Tibial artery (tissue), 4 donors: ENCODE data around the gene MAN1C1.
A peak's percentile ranks its signal among the peaks of the same experiment; 100 is the strongest.

Experiments
- DNase-seq, 2 donors: peaks; one replicate each; pipeline ENCODE4 v3.0.0-alpha.2; 2019
- H3K27ac ChIP-seq, 2 donors: fragments of 200-600 bp; sonication (generic) in 1 of 2; 1 replicate in 1 of 2; 2 replicates in 1 of 2; pipeline ENCODE4 v1.5.1; 2018 to 2019; ENCODE audit warnings: mild to moderate bottlenecking in 1 of 2
- H3K27me3 ChIP-seq, 2 donors: fragments of 200-600 bp; sonication (generic) in 1 of 2; one replicate each; pipeline versions ENCODE4 v1.5.1 to v1.6.0; 2016 to 2019
- H3K36me3 ChIP-seq, 3 donors: fragments of 200-600 bp; sonication (generic) in 2 of 3; one replicate each; pipeline ENCODE4 v1.5.1; 2016 to 2019; ENCODE audit warnings: mild to moderate bottlenecking in 2 of 3
- H3K4me1 ChIP-seq, 4 donors: fragments of 200-600 bp; sonication (generic) in 2 of 4; 1 replicate in 3 of 4; 2 replicates in 1 of 4; pipeline ENCODE4 v1.5.1; 2016 to 2019
- H3K4me3 ChIP-seq, 2 donors: fragments of 200-600 bp; sonication (generic) in 1 of 2; 1 replicate in 1 of 2; 2 replicates in 1 of 2; pipeline ENCODE4 v1.5.1; 2018 to 2019; ENCODE audit warnings: mild to moderate bottlenecking in 2 of 2
- H3K9me3 ChIP-seq, 3 donors: fragments of 200-600 bp; sonication (generic) in 1 of 3; one replicate each; pipeline ENCODE4 v1.5.1; 2016 to 2019
- CTCF ChIP-seq, 2 experiments: fragments of 200-600 bp in 1 of 2; fragments of 450-650 bp in 1 of 2; IDR thresholded peaks; one replicate each; pipeline ENCODE4 v1.5.1; 2017 to 2019; ENCODE audit warnings: antibody characterized with exemption in 2 of 2, mild to moderate bottlenecking in 1 of 2, moderate library complexity in 1 of 2
- intact Hi-C: fragments of 100-400 bp; cut with DNase I; formaldehyde crosslinking; loops from one replicate; pipeline ENCODE4 v1.15.0; 2023; ENCODE audit warnings: low total_unique reads

The MAN1C1 gene

GRCh38 chr1:25710583-25711347 lies 94.2 kb downstream of the MAN1C1 start:
- Histone ChIP-seq H3K27ac (no peak overlapping the region), H3K9me3 (no peaks in the 10 kb centered on the region), H3K27me3 (no peaks in the 10 kb centered on the region), H3K4me3 (no peak overlapping the region), H3K4me1 (peaks cover 0 to 23% (median 6%) of the 10 kb centered on the region in 4 donors), H3K36me3 (no peaks in the 10 kb centered on the region)
- no peak for DNase-seq
- intact Hi-C loops = no loop called here
- TF ChIP-seq CTCF (IDR thresholded peaks at IDR 0.05) = no peak

- no peaks in the 10 kb centered on the region for H3K36me3 ChIP-seq
- no peak overlapping the region for H3K27ac ChIP-seq
- DNase-seq = peak; percentile 51 to 65
- no peaks in the 10 kb centered on the region for H3K9me3 ChIP-seq
- intact Hi-C loops = no loop called here
- peaks cover 0 to 15% (median 4%) of the 10 kb centered on the region in 4 donors for H3K4me1 ChIP-seq
- no peak overlapping the region for H3K4me3 ChIP-seq
- TF ChIP-seq CTCF (IDR thresholded peaks at IDR 0.05) = no peak
- H3K27me3 ChIP-seq = no peaks in the 10 kb centered on the region
Observed at GRCh38 chr1:25711555-25712298, 95.1 kb downstream of the MAN1C1 start.

- Histone ChIP-seq H3K27ac (no peak overlapping the region), H3K4me3 (no peak overlapping the region), H3K9me3 (no peaks in the 10 kb centered on the region), H3K4me1 (peaks cover 0 to 9% (median 2%) of the 10 kb centered on the region in 4 donors), H3K27me3 (no peaks in the 10 kb centered on the region), H3K36me3 (no peaks in the 10 kb centered on the region)
- DNase-seq = peak in 1 of 2 donors; percentile 53
- intact Hi-C loops = no loop called here
- no peak for TF ChIP-seq CTCF (IDR thresholded peaks at IDR 0.05)
Observed at GRCh38 chr1:25712299-25712970, 95.8 kb downstream of the MAN1C1 start.

GRCh38 chr1:25713961-25714360 lies 97.4 kb downstream of the MAN1C1 start:
- TF ChIP-seq CTCF (IDR thresholded peaks at IDR 0.05) = no peak
- H3K27me3 ChIP-seq = no peaks in the 10 kb centered on the region
- H3K36me3 ChIP-seq = no peaks in the 10 kb centered on the region
- intact Hi-C loops = no loop called here
- no peak overlapping the region for H3K27ac ChIP-seq
- H3K4me3 ChIP-seq = no peak overlapping the region
- DNase-seq = no peak
- H3K9me3 ChIP-seq = no peaks in the 10 kb centered on the region
- H3K4me1 ChIP-seq = no peaks in the 10 kb centered on the region

- H3K27me3 ChIP-seq = no peaks in the 10 kb centered on the region
- DNase-seq = no peak
- intact Hi-C loops = no loop called here
- H3K9me3 ChIP-seq = no peaks in the 10 kb centered on the region
- H3K36me3 ChIP-seq = no peaks in the 10 kb centered on the region
- no peak overlapping the region for H3K4me3 ChIP-seq
- TF ChIP-seq CTCF (IDR thresholded peaks at IDR 0.05) = no peak
- H3K27ac ChIP-seq = no peak overlapping the region
- no peaks in the 10 kb centered on the region for H3K4me1 ChIP-seq
Observed at GRCh38 chr1:25714372-25714931, 97.9 kb downstream of the MAN1C1 start.
